Ishikawa (cell line): ENCODE measurements around the gene MLYCD.

ENCODE experiments used
- CEBPB ChIP-seq: IDR thresholded peaks from 2 replicates; pipeline ENCODE4 v1.6.1; 2012
- CREB1 ChIP-seq: IDR thresholded peaks from 2 replicates; pipeline ENCODE4 v1.6.1; 2012; ENCODE audit warnings: low read depth
- EP300 ChIP-seq: IDR thresholded peaks from 2 replicates; pipeline ENCODE4 v1.6.1; 2012; ENCODE audit warnings: borderline replicate concordance
- FOXM1 ChIP-seq: IDR thresholded peaks from 2 replicates; pipeline ENCODE4 v1.6.1; 2012; ENCODE audit warnings: low read depth, borderline replicate concordance
- RAD21 ChIP-seq: IDR thresholded peaks from 2 replicates; pipeline ENCODE4 v1.6.1; 2012; ENCODE audit warnings: low read depth
- TCF12 ChIP-seq: IDR thresholded peaks from 2 replicates; pipeline ENCODE4 v1.6.1; 2012; ENCODE audit warnings: low read depth
- ZBTB7A ChIP-seq: IDR thresholded peaks from 2 replicates; pipeline ENCODE4 v1.6.1; 2012; ENCODE audit warnings: low read depth
- TF ChIP-seq, protein P1 (sequence below): IDR thresholded peaks from 2 replicates; pipeline ENCODE4 v1.6.1; 2012; ENCODE audit warnings: low read depth, mild to moderate bottlenecking
- TF ChIP-seq, protein P2 (sequence below): IDR thresholded peaks from 2 replicates; pipeline ENCODE4 v1.6.1; 2012

DNA sequence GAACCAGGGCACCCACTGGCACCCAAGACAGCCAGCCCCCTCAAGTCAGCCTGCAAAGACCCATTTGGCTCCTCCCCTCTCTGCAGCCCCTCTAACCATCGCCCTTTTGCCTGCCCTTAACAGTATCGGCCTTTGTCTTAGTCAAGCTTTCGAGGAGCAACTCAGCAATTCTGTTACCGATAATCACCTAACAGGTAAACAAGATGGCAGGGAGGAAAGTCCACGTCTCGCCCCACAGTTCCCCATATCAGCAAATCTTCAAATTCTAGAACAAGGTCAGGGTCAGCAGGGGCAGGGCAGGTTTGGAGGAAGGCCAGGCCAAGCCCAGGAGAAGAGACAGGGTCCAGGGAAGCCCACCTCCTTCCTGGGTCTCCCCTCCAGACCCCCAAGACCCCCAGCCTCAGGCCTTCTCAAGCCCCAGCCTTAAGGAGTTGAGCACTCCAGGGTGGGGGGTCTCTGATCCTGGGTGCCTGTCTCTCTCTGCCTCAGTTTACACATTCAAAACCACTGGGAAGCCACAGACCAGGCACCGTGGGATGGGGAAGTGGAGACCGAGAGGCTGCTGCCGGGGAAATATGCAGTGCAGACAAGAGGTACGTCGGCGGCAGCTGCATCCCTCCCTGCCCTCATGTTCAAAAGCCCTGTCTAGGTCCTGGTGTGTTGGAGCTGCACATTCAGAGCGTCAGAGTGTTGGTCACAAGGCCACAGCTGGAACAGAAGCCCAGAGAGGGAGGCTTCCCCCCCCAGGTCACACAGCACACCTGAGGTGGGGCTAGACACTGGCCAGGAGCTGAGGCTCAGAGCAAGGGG is 50.2 kb downstream of the MLYCD start:
- TF ChIP-seq RAD21 (no peak), FOXM1 (no peak), CREB1 (no peak), TCF12 (no peak), EP300 (no peak), CEBPB (no peak), ZBTB7A (no peak)
- TF ChIP-seq, protein P1, sequence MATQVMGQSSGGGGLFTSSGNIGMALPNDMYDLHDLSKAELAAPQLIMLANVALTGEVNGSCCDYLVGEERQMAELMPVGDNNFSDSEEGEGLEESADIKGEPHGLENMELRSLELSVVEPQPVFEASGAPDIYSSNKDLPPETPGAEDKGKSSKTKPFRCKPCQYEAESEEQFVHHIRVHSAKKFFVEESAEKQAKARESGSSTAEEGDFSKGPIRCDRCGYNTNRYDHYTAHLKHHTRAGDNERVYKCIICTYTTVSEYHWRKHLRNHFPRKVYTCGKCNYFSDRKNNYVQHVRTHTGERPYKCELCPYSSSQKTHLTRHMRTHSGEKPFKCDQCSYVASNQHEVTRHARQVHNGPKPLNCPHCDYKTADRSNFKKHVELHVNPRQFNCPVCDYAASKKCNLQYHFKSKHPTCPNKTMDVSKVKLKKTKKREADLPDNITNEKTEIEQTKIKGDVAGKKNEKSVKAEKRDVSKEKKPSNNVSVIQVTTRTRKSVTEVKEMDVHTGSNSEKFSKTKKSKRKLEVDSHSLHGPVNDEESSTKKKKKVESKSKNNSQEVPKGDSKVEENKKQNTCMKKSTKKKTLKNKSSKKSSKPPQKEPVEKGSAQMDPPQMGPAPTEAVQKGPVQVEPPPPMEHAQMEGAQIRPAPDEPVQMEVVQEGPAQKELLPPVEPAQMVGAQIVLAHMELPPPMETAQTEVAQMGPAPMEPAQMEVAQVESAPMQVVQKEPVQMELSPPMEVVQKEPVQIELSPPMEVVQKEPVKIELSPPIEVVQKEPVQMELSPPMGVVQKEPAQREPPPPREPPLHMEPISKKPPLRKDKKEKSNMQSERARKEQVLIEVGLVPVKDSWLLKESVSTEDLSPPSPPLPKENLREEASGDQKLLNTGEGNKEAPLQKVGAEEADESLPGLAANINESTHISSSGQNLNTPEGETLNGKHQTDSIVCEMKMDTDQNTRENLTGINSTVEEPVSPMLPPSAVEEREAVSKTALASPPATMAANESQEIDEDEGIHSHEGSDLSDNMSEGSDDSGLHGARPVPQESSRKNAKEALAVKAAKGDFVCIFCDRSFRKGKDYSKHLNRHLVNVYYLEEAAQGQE = no peak
- TF ChIP-seq, protein P2, sequence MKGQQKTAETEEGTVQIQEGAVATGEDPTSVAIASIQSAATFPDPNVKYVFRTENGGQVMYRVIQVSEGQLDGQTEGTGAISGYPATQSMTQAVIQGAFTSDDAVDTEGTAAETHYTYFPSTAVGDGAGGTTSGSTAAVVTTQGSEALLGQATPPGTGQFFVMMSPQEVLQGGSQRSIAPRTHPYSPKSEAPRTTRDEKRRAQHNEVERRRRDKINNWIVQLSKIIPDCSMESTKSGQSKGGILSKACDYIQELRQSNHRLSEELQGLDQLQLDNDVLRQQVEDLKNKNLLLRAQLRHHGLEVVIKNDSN = no peak
